Subcutaneous adipose tissue (tissue), 4 donors: Measurements from ENCODE around the gene AKAIN1. TPM values are rescaled to one million over a fixed set of nuclear protein-coding genes. Genes with fewer than 3 reads are reported as not detected.

Source experiments
- total RNA-seq, 4 donors: library from RNA; depleted of rRNA; stranded (reverse); fragments of >200 nt; gene quantifications; one replicate each; pipeline ENCODE4 v1.1.0, GENCODE V29; 2016
- TF ChIP-seq, protein P1 (sequence below): fragments of 450-650 bp; IDR thresholded peaks from one replicate; pipeline ENCODE4 v1.5.1; 2016; ENCODE audit warnings: low read depth, mild to moderate bottlenecking, control low read depth, antibody characterized with exemption, moderate library complexity

Gene AKAIN1
- total RNA-seq, 4 donors from 2014 or later: 2.9 TPM; not detected in 3

DNA sequence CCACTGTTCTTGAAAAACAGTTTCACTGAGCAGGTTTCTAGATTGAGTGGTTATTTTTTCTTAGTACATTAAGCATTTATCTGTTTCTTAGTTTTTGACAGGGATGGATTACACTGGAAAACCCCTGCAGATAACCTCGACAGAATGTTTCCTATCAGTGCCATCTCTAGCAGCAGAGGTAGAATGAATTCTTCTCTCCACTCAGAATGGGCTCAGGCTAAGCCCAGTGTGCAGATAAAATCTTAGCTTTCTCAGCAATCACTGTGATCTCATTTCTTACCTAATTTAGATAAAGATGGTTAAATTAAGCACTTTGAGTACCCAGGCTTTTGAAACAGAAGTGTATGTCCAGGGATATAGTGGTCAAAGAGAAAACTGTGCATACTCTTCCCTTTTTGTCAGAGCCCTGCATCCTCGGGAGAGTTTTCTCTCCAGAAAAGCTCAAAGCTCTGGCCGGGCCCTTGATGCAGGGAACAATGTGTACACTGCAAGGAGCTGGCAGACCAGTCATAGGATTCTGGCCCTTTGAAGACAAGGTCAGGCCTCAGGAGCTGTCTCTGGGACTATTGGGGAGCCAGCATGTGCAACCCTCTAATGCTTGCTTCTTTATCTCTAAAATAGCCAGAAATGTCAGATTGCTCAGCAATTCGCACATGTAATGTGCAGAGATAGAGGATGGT, 10.6 kb upstream of the AKAIN1 start:
- TF ChIP-seq, protein P1, sequence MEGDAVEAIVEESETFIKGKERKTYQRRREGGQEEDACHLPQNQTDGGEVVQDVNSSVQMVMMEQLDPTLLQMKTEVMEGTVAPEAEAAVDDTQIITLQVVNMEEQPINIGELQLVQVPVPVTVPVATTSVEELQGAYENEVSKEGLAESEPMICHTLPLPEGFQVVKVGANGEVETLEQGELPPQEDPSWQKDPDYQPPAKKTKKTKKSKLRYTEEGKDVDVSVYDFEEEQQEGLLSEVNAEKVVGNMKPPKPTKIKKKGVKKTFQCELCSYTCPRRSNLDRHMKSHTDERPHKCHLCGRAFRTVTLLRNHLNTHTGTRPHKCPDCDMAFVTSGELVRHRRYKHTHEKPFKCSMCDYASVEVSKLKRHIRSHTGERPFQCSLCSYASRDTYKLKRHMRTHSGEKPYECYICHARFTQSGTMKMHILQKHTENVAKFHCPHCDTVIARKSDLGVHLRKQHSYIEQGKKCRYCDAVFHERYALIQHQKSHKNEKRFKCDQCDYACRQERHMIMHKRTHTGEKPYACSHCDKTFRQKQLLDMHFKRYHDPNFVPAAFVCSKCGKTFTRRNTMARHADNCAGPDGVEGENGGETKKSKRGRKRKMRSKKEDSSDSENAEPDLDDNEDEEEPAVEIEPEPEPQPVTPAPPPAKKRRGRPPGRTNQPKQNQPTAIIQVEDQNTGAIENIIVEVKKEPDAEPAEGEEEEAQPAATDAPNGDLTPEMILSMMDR: no peak

DNA sequence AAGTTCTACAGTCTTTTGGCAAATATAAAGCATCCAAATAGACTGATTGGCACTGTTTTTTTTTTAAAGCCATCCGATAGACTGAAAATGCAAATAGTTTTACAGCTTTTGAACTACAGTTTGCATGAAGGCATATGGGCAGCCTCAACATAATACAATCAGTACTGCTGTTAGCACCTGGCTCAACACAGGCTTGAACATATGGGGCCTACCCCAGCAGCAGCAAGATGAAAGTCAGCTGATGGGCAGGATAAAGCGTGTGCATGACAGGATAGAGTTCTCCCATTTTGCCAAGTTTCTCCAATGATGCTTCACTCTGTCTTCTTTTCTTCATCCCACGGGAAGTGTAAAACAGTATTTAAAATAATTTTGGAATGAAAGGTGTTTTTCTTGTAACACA, 1.3 kb upstream of the AKAIN1 start:
- TF ChIP-seq, protein P1: no peak

DNA sequence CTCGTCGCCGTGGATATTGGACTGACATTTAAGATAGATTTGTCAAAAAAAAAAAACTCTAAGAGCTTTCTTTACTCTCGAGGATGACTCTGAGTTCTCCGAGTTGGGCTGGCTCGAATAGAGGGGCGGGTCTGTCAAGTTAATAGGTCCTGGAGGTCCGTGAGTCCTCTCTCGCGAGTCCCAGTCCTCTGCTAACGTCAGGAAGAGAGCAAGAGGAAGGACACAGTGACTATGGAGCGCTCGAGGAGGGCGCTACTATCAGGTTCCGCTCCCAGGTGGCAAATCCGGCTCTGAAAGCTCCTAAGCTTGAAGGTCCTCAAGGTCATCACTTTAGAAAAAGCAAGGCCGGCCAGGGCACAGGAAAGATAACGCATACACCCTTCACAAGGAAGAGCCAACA, 404 bp upstream of the AKAIN1 start:
- TF ChIP-seq, protein P1: no peak

DNA sequence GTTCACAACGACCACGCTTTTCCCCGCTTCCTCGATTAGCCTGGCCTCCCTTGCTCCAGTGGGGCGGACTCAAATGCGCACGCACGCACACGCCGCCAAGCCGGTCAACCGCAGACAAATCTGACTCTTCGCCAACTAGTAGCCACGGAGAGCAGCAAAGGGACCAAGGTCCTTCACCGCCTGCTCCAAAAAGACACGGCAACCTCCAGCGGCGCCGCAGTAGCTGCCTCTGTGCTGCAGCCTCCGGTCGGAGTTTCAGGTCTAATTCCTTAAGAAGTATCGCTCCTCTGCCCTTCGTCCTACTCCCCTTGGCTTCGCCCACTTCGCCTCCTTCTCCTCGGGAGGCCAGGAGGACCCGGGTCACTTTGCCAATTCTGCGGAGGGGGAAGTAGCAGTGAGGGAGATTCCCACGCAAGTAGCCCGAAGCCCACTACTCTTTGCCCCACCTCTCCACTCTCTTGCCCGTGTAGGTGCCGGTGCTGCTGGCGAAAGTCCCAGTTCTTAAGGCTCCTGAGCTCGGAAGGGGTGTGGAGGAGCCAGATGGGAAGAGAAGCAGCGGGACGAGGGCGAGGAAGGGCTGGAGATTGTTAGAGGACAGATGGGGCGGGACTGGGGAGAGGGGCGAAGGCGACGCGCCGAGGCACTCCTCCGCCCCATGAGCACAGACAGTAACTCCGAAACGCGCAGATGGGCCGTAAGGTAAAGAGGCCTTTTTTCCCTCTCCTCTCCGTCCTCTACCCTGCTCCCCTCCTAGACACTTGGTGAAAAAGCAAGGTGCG, 615 bp downstream of the AKAIN1 start:
- TF ChIP-seq, protein P1: no peak

DNA sequence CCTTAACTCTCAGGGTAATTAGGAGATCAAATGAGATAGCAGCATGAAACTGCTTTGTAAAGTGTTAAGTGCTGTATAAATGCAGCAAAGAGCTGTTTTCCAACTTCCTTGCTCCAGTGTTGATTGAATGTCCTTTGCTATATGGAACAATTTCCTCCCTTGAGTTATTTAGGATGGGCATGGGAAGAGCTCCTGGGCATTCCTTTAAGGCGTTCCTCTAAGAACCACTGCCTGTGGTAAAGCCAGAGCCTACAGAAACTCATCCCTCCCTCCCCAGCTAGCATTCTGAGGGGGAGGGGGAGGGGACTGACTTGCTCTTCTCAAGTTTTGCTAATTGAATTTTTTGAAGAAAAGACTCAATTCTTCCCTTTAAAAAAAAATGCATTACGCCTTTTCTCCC, 1.4 kb downstream of the AKAIN1 start:
- TF ChIP-seq, protein P1: no peak

DNA sequence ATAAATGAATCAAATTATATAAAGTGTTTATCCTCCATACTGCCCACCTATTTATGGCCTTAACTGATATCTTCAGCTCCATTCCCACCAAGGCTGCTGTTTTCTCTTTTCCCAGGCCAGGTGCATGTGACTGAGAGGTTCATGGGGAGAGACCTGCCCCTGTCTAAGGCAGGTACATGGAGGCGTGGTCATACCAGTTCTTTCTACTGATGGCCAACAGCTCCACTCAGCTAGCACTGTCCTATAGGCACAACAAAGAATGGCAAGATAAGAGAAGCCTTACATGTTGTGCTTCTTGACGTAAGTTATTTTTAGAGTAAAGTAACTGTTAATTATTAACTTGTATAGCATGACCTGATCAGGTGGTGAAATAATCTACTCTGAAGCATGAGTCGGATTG, 16.8 kb downstream of the AKAIN1 start:
- TF ChIP-seq, protein P1: no peak

DNA sequence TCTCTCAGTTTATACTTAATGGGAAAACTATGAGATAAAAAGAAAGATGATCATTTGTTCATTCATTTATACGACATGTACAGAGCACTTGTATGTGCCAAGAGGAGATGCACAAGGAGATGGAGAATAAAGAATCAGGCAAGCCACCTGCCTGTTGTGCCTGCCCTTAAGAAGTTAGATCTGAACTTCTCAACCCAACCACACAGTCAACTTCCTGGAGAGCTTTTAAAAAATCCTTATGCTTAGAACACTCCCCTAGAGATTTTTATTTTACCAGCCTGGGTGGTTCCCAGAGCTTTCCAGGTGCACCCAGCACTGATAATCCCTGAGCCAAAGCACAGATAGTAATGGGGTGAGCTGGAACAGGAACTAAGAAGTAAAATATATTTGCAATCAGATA, 18.5 kb downstream of the AKAIN1 start:
- TF ChIP-seq, protein P1: no peak
